Lung (tissue), 12 donors: ENCODE results near the gene SAXO1. TPM values are rescaled to one million over a fixed set of nuclear protein-coding genes. Genes with fewer than 3 reads are reported as not detected.

ENCODE experiments used
- ATAC-seq: fragments of 200-7000 bp; cut with Tn5 transposase; one replicate; pipeline ENCODE4 v1.9.1; 2020; ENCODE audit warnings: moderate number of reproducible peaks; ENCODE audit not compliant: insufficient read depth, low FRiP score
- DNase-seq, 3 donors: peaks; one replicate each; pipeline ENCODE4 v3.0.0-alpha.2; 2013 to 2017
- H3K27ac ChIP-seq, 2 donors: one replicate each; pipeline ENCODE4 v1.5.1; 2013; ENCODE audit warnings: mild to moderate bottlenecking in 2 of 2, moderate library complexity in 2 of 2, control low read depth in 1 of 2, inconsistent platforms in 1 of 2, low read depth in 1 of 2, low read length in 1 of 2
- H3K27me3 ChIP-seq, 3 donors: one replicate each; pipeline ENCODE4 v1.5.1; 2013; ENCODE audit warnings: low read length in 2 of 3; ENCODE audit not compliant: control insufficient read depth in 3 of 3, insufficient read depth in 3 of 3
- H3K36me3 ChIP-seq, 4 donors: one replicate each; pipeline ENCODE4 v1.5.1; 2013; ENCODE audit warnings: low read length in 4 of 4, mild to moderate bottlenecking in 1 of 4, moderate library complexity in 1 of 4; ENCODE audit not compliant: control insufficient read depth in 4 of 4, insufficient read depth in 4 of 4
- H3K4me1 ChIP-seq, 5 donors: one replicate each; pipeline ENCODE4 v1.5.1; 2013; ENCODE audit warnings: low read length in 5 of 5, mild to moderate bottlenecking in 2 of 5, moderate library complexity in 1 of 5; ENCODE audit not compliant: control insufficient read depth in 5 of 5, insufficient read depth in 5 of 5
- H3K4me3 ChIP-seq: one replicate; pipeline ENCODE4 v1.5.1; 2013; ENCODE audit warnings: mild to moderate bottlenecking, control low read depth, moderate library complexity
- H3K9ac ChIP-seq, 2 donors: one replicate each; pipeline ENCODE4 v1.5.1; 2013; ENCODE audit warnings: low read length in 2 of 2, control low read depth in 1 of 2; ENCODE audit not compliant: insufficient read depth in 1 of 2
- H3K9me3 ChIP-seq, 4 donors: one replicate each; pipeline ENCODE4 v1.5.1; 2013; ENCODE audit warnings: low read length in 3 of 4, mild to moderate bottlenecking in 1 of 4, moderate library complexity in 1 of 4; ENCODE audit not compliant: control insufficient read depth in 4 of 4, insufficient read depth in 3 of 4
- CTCF ChIP-seq: IDR thresholded peaks from 2 replicates; pipeline ENCODE4 v1.5.1; 2012; ENCODE audit warnings: mild to moderate bottlenecking; ENCODE audit errors: control extremely low read depth, extremely low read depth
- WGBS, 2 donors: extraction: QIAGEN DNeasy Blood & Tissue Kit; methylation state at CpG; one replicate each; pipeline ENCODE4 v1.1.7; 2013; 5-methylcytosine and 5-hydroxymethylcytosine counted together
- polyA plus RNA-seq, 2 donors: library from polyadenylated mRNA; stranded (reverse); fragments of 200-250 nt; gene quantifications; one replicate each; pipeline ENCODE4 v1.2.1, GENCODE V29; 2013
- total RNA-seq, 2 donors: library from RNA; depleted of rRNA in 1 of 2; stranded (reverse); fragments of >200 nt in 1 of 2; gene quantifications; one replicate each; pipeline ENCODE4 v1.2.1, GENCODE V29; 2014 to 2021
- donor health status: control.
- donor health status: control.
- donor health status: Bipolar disorder and iron deficiency.
- donor health status: healthy.
- donor health status: DM: yes; HTN: yes; CAD: no.

SAXO1 gene
- total and polyA plus RNA-seq, 4 donors: 0.02 to 0.54 (median 0.21) TPM

- H3K27me3 ChIP-seq: no peaks in the 10 kb centered on the region
- peak overlapping the region in 1 of 2 donors; percentile 69 for H3K9ac ChIP-seq
- no peak overlapping the region for H3K4me3 ChIP-seq
- H3K9me3 ChIP-seq: no peaks in the 10 kb centered on the region
- ATAC-seq (no peak), DNase-seq (peak in 1 of 3 donors; percentile 47)
- peaks cover 0 to 46% (median 6%) of the 10 kb centered on the region in 5 donors for H3K4me1 ChIP-seq
- WGBS, 2 donors: 42% methylated on average over 4 of the region's 4 CpGs
- TF ChIP-seq CTCF: no peak
- no peaks in the 10 kb centered on the region for H3K36me3 ChIP-seq
- no peak overlapping the region for H3K27ac ChIP-seq
Measured at GRCh38 chr9:18976221-18976708, 56.7 kb downstream of the SAXO1 start.

- no peaks in the 10 kb centered on the region for H3K36me3 ChIP-seq
- no peak for DNase-seq
- H3K9ac ChIP-seq: no peak overlapping the region
- no peak overlapping the region for H3K27ac ChIP-seq
- H3K4me3 ChIP-seq: no peak overlapping the region
- H3K9me3 ChIP-seq: no peaks in the 10 kb centered on the region
- ATAC-seq: no peak
- H3K4me1 ChIP-seq: peaks cover 1 to 52% (median 15%) of the 10 kb centered on the region in 5 donors
- H3K27me3 ChIP-seq: no peaks in the 10 kb centered on the region
- 86 to 89% methylated on average over 2 of the region's 2 CpGs for WGBS, 2 donors
- TF ChIP-seq CTCF: no peak
Measured at GRCh38 chr9:18973348-18973747, 59.7 kb downstream of the SAXO1 start.

GRCh38 chr9:18972675-18973074, 60.3 kb downstream of the SAXO1 start:
- no peak for TF ChIP-seq CTCF
- 76 to 91% methylated on average over 5 of the region's 5 CpGs for WGBS, 2 donors
- H3K27me3 ChIP-seq: no peaks in the 10 kb centered on the region
- peaks cover 1 to 52% (median 15%) of the 10 kb centered on the region in 5 donors for H3K4me1 ChIP-seq
- no peaks in the 10 kb centered on the region for H3K36me3 ChIP-seq
- H3K4me3 ChIP-seq: no peak overlapping the region
- H3K9me3 ChIP-seq: peaks cover 0 to 3% (median 0%) of the 10 kb centered on the region in 4 donors
- no peak overlapping the region for H3K9ac ChIP-seq
- no peak overlapping the region for H3K27ac ChIP-seq
- DNase-seq (no peak), ATAC-seq (no peak)

GRCh38 chr9:18971909-18972308, 61.1 kb downstream of the SAXO1 start:
- Histone ChIP-seq H3K27me3 (no peaks in the 10 kb centered on the region), H3K4me3 (no peak overlapping the region), H3K9me3 (peaks cover 0 to 4% (median 0%) of the 10 kb centered on the region in 4 donors), H3K9ac (no peak overlapping the region), H3K27ac (no peak overlapping the region), H3K4me1 (peaks cover 1 to 50% (median 15%) of the 10 kb centered on the region in 5 donors), H3K36me3 (no peaks in the 10 kb centered on the region)
- DNase-seq (peak in 2 of 3 donors; percentile 61), ATAC-seq (no peak)
- WGBS, 2 donors: 86 to 90% methylated on average over 1 of the region's 1 CpG
- TF ChIP-seq CTCF: no peak
